ENCODE data around the gene RBM5.

The RBM5 gene

DNA sequence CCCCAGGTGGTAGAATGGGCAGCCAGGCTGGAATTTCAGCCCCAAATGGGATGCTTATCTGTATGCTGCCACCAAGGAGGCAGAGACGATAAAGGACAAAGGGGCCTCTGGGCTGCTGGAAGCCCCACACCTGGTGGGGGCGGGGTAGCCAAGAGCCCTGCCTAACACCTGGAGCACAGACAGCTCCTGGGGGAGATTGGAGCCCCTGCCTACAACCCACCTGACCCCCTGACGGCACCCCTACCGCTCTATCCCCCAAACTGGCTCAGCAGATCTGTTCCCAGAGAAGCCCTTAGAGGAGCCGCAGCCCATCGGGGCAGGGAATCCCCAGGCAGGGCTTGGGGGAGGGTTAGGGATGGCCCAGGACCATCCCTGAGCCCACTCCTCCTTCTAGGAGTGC, 50.6 kb downstream of the RBM5 start:
- DNase-seq: no peak

DNA sequence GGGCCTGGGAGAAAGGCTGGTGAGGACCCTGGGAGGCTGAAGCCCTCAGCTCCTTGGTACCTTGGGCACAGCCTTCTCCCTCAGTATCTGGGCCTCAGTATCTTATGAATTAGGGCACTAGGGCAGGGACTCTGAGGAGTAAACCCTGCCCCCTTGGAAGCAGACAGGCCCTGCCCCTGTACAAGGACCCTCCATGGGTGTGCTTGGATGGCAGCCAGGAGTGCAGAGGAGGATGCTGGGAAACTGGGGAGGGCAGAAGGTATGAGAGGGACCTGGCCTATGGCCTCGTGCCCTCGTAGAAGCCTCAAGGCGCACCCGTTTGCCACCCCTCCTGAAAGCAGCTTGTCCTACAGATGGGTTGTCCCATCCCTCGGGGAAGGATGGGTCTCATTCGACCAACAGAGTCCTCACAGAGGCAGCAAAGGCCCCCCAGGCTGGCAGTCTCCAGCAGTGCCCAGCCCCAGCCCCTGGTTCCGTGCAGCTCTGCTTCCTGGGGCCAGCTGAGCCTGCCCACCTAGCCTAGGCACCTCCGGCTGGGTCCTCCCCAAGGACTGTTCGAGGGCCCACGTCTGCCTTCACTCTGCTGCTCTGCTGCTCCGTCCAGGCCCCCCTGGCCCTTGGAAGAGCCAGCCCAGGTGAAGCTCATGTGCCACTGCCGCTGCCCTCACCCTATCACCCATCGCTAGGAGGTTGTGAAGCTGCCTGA, 51.2 kb downstream of the RBM5 start:
- no peak for DNase-seq

DNA sequence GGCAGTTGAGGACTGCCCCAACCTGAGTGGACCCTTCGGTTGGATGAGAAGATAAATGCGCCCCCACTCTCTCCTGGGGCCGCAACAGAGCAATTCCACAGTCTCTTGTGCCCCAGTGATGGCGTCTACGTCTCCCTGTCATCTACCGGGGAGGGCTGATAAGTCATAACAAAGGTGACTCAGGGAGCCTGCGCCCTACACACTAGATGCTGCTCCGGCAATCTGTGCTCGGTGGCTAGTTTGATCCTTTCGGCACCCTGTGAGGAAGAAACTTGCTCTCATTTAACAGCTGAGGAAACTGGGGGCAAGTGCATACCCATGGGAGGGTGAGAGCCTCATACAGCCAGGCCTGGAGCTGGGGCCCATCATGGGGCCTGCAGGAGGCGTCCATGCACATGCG, 52.3 kb downstream of the RBM5 start:
- DNase-seq: no peak

DNA sequence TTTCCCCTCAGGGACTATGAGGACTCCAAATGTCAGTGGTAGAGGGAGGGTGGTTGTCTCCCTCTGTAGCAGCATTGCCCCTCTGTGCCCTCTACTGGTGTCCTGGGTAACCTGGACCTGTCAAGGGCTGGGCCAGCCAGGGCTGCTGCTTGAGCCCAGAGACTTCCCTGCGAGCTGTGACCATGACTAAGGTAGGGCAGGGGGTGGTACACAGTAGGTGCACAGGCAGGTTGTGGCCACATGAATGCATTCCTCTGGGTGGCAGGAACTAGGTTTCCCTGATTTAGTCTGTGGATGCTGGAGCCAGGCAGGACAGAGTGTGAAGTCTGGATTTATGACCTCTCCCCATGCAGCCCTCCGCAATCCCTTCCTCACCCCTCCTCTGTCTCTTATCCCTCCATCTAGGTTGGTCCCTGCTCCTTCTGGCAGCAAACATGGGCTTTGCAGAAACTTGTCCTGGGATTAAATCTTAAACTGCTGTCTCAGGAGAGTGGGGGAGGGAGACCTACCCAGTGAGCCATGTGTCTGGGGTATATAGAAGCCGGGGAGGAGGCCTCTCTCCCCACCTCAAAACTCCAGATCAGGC, 57.7 kb downstream of the RBM5 start:
- no peak for DNase-seq

DNA sequence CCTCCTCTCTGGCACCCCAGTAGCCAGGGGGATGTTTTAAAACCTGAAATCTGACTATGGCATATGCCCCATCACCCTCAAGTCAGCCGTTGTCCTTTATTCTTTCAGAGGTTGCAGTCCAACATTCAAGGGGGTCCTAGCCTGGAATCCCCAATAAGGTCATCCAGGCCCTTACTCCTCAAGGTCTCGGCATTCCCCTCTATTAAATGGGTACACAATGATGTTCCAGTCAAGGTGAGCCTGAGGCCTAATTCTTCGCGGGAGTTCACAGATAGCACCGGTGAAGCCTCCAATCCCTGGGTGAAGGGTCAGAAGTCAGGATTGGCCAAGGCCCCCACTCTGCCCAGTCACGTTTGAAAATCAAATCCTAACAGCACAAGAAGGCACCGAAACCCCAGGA, 58.3 kb downstream of the RBM5 start:
- no peak for DNase-seq

- DNase-seq: no peak
Measured at GRCh38 chr3:50147447-50147846, 58.7 kb downstream of the RBM5 start.

DNA sequence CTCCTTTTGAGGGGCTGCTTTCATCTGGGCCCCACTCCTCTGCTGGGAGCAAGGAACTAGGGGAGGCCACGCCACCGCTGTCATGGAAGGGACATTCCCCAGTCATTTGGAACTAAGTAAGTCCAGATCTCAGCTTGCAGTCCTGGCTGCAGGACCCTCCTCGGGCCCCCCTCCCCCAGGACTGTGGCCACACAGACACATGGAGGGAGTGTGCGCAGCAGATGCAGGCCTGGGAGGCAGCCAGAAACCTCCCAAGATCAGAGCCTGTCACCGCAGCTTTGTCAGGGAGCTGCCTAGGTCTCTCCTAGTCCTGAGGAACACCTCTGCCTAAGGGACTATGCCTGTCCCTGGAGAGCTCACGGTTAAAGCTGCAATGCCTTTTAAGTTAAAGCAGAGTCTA, 59.1 kb downstream of the RBM5 start:
- DNase-seq: no peak

DNA sequence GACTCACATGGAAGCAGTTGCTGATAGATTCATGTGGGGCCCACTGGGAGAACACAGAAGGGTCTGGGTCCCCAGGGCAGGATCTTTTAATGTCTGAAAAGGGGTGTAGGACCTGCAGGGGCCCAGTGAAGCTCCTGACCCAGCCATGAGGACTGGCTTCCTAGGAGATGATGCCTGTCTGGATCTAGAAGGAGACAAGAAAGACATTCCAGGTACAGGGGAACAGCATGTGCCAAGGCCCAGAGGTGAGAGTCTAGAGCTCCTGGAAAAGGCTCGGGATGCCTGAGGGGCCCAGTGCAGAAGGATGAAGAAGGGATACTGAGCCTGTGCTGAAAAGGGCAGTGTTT, 61.7 kb downstream of the RBM5 start:
- no peak for DNase-seq

- no peak for DNase-seq
Measured at GRCh38 chr3:50150863-50151686, 62.4 kb downstream of the RBM5 start.

DNA sequence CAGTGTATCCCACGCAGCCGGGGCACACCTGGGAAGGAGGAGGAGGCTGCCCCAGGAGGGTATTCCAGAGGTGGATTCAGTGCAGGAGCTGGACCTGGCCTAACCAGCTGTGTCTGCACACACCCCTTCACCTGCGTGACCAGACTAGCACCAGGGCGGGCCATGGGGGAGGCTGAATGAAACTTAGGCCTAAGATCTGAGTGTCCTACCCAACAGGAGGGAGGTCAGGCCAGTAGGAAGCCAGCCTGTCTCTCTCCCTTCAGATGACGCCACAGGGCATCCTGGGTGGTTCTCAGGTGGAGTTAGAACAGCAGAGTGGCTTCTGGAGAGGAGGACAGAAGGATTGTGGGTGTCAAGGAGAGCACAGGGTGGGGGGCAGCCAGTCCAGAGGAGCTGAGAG, 63.0 kb downstream of the RBM5 start:
- DNase-seq: no peak

GRCh38 chr3:50153782-50154475, 65.2 kb downstream of the RBM5 start:
- DNase-seq: no peak

- no peak for DNase-seq
Measured at GRCh38 chr3:50154476-50154839, 65.7 kb downstream of the RBM5 start.

GRCh38 chr3:50154840-50155490, 66.2 kb downstream of the RBM5 start, which contains the start of gene SEMA3F:
Gene SEMA3F, plus strand, starts transcription at chr3:50155324. Its CDS starts 4,299 bp downstream, at chr3:50159623.
- DNase-seq: peak; percentile 54

DNA sequence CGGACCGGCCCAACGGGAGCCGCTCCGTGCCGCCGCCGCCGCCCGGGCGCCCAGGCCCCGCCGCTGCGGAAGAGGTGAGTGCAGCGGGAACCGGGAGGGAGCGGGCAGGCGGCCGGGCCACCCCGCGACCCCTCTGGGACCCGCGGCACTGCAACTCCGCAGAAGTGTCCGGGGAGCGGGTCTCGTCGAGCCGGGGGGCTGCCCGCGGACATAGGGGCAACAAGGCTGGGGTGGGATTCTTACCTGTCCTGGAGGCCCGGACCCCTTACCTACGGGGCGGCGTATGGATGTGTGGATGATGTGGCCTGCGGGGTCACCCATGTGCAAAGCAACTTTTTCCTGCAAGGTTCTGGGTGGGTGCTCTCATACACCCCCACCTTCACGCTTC, 66.8 kb downstream of the RBM5 start:
- no peak for DNase-seq

GRCh38 chr3:50155891-50156290, 67.2 kb downstream of the RBM5 start:
- DNase-seq: peak; percentile 25

DNA sequence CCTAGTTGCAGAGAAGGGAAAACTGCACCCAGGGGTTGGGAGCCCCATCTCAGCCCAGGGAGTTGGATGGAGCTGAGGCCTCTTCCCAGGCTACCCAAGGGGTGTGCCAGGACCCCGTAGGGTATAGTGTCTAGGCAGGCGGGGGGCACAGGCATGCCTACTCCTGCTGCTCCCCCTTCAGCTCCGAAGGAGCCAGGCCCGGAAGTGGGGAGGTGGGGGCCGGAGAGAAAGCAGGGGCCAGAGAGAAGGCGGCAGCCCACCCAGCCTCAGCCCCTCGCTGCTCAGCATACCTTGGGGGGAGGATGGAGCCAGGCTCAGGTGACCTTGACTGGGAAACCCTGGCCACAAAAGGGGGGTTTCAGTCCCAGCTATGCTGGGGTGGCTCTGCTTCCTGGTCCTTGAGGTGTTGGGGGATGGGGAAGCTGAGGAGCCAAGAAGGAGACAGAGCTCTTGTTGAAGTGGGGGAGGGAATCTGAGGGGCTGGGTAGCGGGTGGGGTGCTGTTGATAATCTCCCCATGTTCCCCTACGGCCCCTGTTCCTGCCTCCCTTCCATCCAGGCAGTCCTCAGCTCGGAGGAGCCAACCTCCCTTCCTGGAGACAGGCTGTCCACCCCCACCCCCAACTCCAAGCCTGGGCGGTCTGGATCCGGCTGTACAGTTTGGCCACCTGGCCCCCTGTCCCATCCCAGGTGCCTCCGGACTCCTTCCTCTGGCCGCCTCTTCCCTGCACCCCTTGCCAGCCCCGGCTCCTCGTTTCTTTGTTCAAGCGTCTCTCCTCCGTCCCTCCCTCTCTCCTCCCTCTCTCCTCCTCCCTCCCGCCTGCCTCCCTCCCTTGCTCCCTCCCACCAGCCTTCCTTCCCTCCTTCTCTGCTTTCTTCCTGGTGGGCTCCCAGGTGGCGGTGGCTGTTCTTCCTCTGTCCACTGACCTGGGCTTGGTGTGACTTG, 68.1 kb downstream of the RBM5 start:
- peak; percentile 18 for DNase-seq

DNA sequence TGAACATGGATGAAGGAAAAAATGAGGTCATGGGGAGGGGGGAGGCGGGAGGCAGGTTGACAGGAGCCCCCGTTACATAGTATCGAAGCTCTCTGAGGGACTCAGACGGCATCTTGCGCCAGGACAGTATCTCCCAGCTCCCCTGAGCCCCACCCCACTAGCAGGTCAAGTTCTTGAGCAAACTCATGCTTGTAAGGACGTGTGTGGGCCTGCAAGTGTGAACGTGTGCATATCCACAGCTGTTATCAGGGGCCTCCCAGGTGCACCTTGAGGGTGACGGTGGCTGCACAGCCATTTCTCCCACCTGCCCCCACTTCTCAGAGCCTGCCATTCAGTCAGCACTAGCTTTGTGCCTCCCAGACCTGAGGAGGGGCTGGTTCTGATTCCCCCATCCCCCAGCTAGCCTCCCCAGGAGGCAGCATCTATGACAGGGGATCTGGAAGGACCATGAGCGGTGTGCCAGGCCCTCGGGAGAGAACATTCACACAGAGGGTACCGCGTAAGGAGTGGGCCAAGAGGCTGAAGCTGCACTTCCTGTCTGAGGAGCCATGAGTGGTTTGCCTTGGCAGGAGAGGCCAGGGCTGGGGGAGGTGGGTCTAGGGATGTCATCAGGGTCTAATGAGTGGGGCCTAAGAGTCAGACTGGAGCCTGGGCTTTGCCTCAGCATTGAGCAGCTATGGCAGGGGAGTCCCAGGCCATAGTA, 69.3 kb downstream of the RBM5 start:
- no peak for DNase-seq

DNA sequence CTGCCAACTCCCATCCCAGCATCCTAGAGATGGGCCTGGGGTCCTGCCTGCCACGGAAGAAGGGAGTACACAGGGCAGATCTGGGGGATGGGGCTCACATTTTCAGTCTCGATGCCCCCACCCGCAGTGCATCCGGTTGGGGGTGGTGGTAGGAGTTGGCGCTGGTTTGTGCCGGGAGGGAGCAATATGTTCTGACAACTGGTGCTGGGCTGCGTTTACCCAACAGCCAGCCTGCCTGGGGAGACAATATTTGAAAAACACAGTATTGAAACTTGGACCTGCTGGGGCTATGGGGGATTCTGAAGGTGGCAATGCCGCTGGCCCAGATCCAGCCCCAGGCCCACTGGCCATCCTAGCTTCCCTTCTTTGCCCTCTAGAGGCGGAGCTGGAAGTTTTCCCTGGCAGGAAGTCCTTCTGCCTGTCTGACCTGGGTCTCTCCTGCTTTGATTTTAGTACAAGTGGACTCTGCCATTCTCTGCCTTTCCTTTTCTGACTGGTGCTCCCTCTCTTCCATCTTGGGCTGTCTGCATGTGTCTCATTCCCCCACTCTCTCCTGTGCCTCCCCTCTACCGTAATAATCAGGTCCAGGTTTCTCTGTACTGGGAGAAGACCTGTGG, 69.9 kb downstream of the RBM5 start:
- DNase-seq: no peak

GRCh38 chr3:50160561-50160983, 71.9 kb downstream of the RBM5 start:
- DNase-seq: no peak

DNA sequence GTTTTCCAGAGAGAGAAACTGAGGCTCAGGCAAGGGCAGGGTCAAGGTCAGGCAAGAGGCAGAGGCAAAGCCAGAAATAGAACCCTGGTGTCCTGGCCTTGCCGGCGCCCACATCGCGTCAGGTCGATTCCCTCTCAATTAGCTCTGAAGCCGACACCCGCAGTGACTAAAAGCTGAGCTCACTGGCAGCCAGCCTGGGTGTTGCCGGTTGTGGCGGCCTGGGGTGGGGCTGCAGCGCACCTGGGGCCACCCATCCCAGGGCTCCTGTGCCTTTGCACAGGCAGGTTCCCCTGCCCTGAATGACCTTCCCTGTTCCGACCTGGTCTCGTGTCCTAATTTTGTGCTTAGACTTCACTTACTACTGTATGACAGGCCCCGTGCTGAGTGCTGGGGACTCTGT, 72.6 kb downstream of the RBM5 start:
- DNase-seq: no peak

Data from kidney glomerular epithelial cell (primary cell).